HG02610 (cell line): Measurements from ENCODE around the gene KIRREL3.

ENCODE experiments used
- ATAC-seq: cut with Tn5 transposase; IDR thresholded peaks from one replicate; pipeline ENCODE4 v1.9.1; 2021; ENCODE audit warnings: mild to moderate bottlenecking, moderate library complexity; ENCODE audit not compliant: unreplicated experiment

The KIRREL3 gene

DNA sequence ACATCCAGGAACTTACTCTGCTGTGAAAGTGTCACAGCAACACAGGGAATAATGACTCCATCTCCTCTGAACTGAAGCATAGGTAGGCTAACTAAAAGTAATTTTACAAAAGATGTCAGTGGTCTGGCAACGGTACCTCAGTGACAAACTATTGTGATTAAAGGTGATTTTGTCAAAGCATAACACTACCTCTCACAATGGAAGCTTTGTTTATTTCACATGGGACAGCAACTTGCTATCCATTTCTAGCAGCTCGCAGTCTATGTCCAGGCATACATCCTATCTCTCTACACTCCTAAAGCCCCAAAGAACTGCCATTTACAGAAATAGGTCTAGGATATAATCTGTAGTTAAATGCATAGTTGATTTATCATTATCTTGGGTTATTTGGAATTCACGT lies 163.0 kb downstream of the KIRREL3 start:
- ATAC-seq: no peak

DNA sequence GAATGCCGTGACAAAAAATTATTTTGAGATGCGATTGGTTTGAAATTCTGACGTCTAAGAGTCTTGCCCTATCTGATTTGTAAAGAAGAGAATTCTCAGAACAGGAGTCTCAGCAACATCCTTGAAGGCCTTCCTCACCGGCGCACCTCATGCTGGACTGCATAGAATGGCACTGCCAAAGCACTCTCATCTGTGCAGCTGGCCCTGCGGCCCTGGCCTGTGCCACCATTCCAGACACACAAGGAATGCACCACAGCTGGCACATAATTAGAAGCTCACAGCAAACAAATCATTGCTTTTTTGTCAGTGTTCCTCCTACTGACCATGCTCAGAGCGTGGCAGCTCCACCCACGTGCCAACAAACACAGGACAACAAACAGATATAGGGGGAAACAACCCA lies 166.0 kb downstream of the KIRREL3 start:
- no peak for ATAC-seq

DNA sequence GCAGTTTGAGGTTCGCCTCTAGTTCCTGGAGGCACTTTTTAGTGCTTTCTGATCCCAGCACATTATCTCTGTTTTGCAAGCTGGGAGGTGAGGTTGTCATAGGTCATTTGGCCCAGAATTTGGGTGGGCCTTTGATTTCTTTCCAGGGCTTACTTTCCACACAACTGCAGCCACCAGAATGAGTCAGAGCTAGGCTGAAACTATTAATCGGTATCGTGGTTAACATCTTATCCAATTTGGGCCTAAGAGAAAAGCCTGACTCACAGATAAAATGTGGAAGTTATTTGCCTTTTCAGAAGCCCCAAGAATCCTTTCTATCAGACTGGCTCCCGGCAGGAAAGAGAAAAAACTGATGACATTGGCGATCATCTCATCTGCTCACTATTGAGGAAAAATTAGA lies 166.4 kb downstream of the KIRREL3 start:
- ATAC-seq: no peak

DNA sequence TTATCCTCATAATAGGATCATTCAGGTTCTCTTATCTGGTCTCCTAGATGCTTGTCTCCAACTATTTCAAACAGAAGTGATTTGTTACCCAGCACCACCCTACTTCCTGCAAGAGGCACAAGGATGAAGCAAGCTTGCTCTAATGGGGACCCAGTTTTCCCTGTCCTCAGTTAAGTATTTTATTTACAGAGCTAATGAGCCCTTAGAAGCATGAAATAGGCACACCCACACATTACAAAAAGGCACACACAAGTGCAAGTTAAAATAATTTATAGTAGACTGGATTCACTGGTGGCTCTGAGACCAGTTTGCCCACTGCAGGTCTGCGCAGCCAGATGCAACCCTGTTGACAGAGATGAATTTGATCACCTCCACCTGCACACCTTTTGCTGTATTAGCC lies 167.5 kb downstream of the KIRREL3 start:
- no peak for ATAC-seq

DNA sequence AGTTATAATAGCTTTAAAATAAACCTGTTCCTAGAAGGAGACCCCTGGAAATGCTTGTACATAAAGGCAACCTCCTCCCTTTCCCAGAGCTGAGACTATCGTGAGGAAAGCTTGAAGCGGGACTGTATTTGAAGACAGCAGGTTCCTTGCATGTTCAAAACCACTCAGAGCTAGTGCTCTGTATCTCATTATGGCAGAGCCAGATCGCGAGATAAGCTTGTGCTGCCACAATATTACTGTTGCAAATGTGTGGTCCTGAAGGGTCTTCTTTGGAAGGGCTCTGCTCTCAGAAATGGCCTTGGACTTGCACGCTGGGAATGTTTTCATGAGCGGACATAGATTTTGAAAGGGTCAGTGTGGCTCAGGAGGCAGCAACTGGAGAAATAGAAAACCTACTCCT lies 168.2 kb downstream of the KIRREL3 start:
- no peak for ATAC-seq

DNA sequence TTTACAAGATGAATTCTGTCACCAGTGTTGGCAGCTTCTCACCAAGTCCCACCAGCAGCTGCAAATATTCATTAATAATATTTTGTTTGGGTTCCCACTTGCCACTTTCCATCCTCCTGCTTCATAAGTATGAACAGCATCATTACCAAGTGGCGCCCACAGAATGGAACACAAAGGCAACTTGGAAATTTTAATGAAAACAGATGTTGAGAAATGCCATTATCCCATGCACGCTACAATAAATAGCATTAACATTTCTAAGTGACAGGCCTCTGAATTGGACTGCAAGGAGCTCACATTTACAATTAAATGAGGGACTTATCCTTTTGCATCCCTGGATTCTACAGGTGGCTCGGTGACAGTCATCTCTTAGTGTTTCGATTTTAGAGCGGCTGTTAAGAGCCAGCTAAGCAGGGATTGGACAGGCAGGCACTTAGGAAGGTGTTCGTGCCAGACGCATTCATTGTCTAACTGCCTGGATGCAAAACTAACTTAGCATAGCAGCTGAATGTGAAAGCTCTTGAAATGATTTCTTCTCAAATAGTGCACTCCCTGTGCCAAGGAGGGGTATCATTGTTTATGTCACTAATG lies 170.3 kb downstream of the KIRREL3 start:
- ATAC-seq: no peak

DNA sequence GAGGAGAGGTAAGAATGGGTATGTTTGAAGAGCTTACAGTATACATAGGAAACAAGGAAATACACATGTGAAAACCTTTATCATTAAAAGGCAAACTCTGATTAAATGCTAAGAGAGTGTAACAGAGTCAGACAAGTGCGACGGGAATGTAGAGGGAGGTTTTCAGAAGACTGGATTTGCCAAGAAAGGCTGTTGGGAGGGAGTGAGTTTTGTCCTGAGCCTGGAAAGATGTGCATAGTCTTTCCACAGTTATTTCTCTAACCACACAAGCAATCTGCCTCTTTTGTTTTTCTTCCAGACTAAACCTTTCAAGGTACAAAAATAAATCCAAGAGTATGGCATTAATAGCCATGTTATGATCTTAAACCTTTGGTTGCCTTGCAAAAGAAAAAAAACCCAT lies 170.9 kb downstream of the KIRREL3 start:
- ATAC-seq: no peak

DNA sequence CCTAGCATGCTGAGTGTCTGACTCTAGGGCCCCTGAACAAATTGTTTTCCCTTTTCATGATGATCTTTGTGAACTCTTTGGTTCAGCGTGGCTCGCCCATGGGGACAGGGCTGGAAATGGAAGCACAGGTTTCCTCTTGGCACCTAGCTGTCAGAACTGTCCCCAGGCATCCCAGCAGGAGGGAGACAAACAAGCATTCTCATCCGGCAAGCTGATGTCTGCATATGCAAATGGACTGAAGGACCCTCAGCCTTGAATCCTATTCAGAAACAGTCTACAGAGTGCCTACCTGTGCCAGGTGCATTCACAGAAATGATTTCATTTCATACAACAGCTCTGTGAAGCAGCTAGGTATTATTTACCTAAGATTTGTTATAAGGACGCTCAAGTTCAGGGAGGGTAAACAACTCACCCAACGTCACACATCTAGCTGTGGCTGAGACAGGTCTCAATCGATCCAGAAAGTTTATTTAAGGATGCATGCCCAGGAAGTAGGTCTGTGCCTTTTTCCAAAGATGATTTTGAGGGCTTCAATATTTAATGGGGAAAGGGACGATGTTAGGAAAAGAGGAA lies 176.4 kb downstream of the KIRREL3 start:
- no peak for ATAC-seq

DNA sequence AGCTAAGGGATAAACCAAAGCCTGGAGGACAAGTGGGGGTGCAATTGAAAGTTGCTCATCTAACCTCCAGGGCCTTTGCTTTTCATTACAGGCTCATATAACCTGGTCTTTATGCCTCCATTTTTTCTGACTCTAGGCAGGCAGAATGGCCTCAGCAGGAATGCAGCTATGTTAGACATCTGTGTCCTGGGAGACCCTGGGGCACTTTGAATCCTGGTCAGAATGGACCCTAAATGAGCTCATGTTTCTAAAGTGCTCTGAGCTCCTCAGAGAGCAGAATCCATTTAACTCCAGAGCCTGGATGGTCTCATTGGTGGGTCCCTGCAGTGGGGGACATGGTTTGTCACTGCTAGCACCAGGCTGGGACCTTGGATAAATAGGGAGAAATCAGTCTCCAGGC lies 177.3 kb downstream of the KIRREL3 start:
- no peak for ATAC-seq

DNA sequence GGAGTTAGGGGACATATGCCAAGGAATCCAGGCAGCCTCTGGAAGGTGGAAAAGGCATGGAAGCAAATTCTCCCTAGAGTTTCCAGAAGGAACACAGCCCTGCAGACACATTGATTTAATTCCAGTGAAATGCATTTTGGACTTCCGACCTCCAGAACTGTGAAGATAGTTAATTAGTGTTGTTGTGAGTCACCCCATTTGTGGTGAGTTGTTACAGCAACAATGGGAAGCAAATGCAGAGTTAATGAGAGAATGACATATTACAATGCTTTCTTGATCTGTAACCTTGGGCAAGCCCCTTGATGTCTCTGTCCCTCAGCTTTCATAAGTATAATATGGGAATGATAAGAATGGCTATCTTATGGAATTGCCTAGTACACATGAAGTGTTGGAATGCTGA lies 178.7 kb downstream of the KIRREL3 start:
- no peak for ATAC-seq

DNA sequence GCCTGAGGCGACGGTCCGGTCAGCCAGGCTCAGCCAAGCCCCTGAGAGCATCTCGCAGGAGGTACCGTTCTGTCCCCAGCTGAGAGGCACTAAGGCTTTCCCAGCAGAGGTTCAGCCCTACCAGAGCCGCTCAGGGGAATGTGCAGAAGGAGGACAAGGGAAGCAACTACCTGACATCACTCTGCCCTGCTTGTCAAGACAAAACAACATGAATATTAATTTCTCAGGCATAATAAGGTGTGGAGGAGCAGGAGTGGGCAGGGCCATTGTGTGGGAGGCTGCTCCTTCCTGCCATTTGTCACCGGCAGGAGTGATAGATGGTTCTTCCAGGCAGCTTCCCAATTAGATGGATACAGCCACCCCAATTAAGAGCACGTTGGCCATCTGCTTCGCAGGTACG lies 181.4 kb downstream of the KIRREL3 start:
- no peak for ATAC-seq

DNA sequence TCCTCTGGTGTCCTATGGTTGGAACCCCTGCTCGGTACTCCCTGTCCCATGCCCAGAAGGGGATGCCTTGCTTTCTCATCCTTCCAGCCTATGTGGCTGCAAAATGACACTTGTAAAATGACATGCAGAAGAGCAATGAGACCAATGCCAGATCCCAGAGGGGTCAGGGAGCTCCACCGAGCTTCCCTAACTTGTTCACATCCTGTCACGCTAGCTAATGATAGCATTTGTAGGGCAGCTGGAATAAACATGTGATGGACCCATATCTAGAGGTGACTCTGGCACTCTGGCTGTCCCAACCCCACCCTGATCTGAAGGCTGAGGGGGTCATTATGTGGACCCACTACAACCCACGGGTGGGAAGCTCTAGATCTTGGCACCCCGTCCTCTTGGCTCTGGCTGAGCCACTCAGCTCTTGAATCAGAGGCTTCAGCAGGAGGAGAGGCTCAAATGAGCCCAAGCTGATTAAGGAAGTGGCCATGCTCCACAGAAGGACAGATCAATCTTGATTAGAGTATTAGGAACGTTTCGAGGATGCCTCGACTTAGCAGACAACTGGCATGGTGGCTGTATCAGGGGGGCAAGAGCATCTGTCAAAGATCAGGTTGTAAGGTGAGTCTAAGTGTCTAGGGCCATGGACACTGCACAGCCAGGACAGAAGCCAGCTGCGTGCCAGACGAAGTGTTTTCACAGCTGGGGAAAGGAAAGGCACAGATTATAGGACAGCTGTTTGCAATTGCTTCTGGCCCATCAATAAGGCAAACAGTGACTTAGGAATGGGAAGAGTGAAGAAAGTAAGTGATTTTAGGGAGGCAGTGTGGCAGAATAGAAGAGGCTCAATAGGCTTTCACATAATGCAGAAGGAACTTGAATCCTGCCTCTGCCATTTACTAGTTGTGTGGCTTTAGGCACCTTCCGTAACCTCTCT lies 182.8 kb downstream of the KIRREL3 start:
- ATAC-seq: no peak

DNA sequence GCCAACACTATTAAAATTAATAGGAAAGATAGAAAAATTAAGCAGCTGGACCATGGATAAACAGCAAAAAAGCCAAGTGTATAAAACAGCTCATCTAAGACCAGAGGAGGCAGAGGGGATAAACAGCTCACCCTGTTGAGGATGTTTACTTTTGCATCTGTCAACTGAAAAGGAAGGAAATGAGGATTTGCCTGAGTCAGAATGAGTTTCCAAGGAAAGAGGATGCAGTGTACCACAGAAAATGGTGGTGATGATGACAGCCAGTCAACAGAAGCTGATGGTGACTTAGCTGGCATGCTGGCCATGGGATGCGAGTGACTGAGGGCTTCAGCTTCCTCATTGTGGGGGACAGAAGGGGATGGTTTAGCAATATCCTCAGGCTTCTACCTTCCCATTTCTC lies 183.5 kb downstream of the KIRREL3 start:
- ATAC-seq: no peak

DNA sequence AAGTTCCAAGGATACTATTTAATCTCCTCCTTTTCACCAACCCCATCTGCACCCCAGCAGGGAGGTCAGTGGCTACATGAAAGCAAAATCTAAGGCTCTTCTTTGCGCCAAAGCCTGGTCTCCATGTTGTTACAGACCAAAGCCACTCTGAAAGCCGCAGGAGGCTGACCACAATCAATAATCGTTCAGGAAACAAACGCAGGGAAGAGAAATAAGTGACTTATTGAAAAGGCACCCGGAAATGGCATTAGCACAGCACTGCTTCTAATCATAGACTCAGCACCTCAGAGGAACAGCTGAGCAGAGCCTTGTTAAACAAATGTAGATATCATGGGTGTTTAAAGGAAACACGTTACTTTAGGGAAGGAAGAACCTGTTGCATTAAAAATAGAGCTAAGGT lies 183.9 kb downstream of the KIRREL3 start:
- ATAC-seq: no peak

DNA sequence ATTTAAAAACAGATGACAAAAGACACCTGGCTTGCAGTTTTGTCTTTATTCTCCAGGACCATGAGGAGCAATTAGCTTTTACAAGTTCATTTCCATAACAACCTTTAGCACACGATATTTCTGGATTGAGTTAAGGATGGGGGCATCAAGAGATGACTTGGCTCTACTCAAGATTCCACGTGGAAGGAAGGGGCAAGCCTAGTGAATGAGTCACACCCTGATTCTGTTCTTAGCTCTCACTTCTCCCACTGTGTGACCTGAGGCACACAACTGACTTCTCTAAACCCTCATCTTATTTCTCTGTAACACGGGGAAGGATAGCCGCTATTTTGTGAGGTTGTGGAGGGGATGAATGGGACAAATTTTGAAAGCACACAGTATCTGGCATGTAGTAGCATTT lies 185.5 kb downstream of the KIRREL3 start:
- no peak for ATAC-seq

DNA sequence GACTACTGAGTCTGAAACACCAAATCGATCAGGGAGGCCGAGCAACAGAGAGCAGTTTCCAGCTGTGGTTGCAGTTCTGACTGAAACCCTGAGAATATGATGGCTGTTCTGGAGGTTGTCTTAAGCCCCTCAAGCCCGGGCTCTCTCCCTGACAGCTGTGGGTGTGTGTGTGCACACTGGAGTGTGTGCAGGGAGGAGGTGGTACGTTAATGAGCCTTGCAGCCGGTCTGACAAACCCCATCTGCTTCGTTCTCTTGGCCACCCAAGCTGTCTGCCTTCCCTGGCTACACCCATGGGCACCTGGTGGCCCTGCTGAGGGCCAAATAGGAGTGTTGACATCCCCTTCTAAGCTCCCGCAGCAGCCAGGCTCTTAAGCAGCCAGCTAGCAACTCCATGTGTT lies 189.8 kb downstream of the KIRREL3 start:
- ATAC-seq: no peak

DNA sequence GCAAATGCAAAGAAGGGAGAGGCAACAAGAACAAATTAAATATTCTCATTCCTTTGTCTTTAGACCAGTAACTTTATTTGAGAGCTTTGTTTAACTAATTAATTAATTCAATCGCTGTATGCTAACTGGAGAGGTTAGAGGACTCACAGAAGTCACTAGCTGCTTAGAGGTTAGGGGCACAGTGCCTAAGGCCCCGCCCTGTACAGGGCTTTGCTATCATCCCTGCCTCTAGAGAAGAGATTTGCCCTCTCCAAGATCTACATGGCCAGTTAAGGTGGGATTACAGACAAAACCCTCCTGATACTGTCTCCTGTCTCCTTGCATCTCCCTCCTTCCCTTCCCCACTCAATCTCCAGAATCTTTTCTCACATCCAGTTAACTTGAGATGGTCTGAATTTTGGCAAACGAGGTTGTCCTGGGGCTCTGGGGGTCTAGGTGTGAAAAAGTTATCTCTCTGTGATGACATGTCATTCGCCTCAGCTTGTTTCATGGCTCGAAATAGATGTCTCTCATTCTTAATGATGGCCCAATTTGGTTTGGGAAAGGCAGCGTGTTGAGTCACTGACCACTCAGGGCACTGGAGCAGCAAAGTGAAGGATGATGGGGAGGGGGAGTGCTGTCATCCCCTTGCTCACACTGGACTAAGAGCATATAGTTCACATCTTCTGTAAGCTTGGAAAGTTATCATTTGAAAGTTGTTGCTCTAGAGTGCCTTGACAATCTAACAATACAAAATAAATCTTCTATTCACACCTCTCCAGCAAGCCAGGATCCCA lies 190.9 kb downstream of the KIRREL3 start:
- ATAC-seq: no peak

DNA sequence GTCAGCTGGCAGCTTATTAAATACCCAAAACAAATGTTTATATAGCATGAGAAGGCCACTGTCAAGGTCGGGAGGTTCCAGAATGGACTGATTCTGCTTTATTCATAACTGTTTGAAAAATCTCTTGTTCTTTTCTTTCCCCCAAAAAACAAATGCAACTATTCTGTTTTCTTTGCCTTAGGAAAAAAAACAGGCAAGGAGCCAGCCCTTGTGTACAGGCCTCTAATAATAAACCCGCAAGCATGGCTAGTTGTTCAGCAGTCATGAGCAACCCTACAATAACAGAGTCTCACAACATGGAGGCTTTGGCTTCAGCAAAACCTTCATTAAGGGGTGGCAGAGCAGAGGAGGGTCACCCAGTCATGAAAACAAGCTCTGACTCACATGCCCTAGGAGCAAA lies 191.7 kb downstream of the KIRREL3 start:
- ATAC-seq: no peak

DNA sequence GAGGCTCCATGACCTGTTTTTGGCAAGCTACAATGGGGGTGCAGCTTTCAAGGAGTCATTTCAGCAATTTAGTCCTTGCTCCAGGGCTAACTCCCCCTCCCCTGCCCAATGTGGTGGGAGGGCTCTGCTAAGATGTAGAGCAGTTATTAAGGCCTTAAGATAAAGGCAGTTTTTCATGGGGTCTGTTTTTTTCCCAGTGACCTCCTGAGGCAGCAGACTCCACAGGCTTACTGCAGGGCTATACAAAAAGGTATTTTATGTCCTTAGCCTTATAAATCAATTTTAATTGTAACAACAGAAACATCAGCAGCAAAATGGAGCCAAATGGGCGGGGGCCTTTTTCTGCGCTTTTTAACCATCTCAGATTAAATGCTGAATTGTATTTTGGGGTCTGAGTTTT lies 192.3 kb downstream of the KIRREL3 start:
- no peak for ATAC-seq

DNA sequence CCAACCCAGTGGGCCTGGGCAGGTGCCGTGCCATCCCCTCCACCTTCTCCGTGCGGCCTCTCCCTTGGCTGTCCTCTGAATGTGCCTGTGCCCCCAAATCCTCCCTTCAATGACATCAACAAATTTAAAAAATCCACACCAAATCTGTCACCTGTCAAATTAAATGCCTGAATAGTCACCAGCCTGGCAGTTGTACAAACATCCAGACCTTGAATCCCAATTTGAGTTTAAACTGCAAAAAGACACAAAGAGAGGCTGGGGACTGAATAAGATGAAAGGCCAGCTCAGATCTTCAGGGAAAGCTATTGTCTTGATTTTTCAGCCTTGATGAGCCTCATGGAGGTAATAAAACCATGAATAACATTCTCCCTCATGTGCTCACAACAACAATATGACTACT lies 194.7 kb downstream of the KIRREL3 start:
- ATAC-seq: no peak

DNA sequence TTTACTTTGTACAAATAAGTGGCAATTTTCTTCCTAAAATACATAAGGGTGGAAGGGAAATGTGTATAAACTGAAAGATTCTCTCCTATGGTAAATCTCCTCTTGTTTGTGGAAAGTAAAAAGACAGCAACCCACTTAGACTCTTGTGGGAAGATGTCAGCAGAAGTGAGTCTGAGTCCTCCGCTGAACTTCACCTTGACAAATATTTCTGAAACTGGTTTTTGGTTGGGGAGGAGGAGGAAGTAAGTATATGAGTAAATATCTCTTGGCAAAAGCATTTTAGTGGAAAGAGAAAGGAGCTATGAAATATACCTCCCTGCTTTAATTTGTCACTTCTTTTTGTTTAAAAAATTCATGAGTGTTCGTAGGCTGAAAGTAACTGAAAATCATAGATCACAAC lies 196.2 kb downstream of the KIRREL3 start:
- ATAC-seq: no peak

DNA sequence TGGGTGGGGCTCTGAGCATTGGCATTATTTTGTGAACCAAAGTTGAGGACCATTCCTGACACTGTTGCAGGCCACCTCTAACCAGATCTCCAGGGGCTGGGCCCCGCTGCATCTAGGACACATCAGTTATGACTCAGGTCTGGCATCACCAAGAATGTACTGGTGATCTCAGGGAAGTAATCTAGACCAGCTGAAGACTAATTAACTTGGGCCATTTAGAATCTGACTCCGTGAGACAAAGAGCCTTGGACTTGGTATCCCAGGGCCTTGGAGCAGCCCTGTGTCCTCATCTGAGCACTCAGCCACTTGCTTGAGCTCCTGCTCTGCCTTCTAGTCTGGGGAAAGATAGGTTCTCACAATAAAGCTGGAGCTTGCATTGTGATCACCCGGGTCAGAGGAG lies 200.6 kb downstream of the KIRREL3 start:
- ATAC-seq: no peak
